H1 (cell line): Measurements from ENCODE around the gene OR6C70.

ENCODE experiments used
- CTCF ChIP-seq, 3 experiments: IDR thresholded peaks; 1 replicate in 2 of 3; 2 replicates in 1 of 3; pipeline versions ENCODE4 v1.5.1 to v1.6.1; 2011; ENCODE audit warnings: low read length in 3 of 3, mild to moderate bottlenecking in 3 of 3, inconsistent platforms in 2 of 3, low read depth in 1 of 3, moderate library complexity in 1 of 3; ENCODE audit not compliant: insufficient read depth in 1 of 3; ENCODE audit errors: control extremely low read depth in 1 of 3
- EGR1 ChIP-seq: IDR thresholded peaks from 2 replicates; pipeline ENCODE4 v1.6.1; 2011; ENCODE audit warnings: low read depth, low read length, borderline replicate concordance
- POLR2A ChIP-seq, 2 experiments: IDR thresholded peaks; 1 replicate in 1 of 2; 2 replicates in 1 of 2; pipeline ENCODE4 v1.6.1; 2011; ENCODE audit warnings: low read depth in 2 of 2, low read length in 2 of 2, mild to moderate bottlenecking in 2 of 2; ENCODE audit errors: control extremely low read depth in 1 of 2
- RNF2 ChIP-seq: fragments of 200-900, 300-1000 bp; sonication (generic); IDR thresholded peaks from 2 replicates; pipeline ENCODE4 v1.7.1; 2016; ENCODE audit warnings: borderline replicate concordance, low read depth, mild to moderate bottlenecking, antibody characterized with exemption, low read length; ENCODE audit not compliant: poor library complexity, severe bottlenecking; ENCODE audit errors: missing control alignments
- SIN3A ChIP-seq, 2 experiments: IDR thresholded peaks in 1 of 2; conservative IDR thresholded peaks in 1 of 2; 2 replicates each; pipeline ENCODE4 v1.6.1; 2011 to 2012; ENCODE audit warnings: low read length in 2 of 2, improper control_type of control experiment in 1 of 2, low read depth in 1 of 2, mild to moderate bottlenecking in 1 of 2

GRCh38 chr12:55472264-55472663 is 2.3 kb upstream of the OR6C70 start:
- TF ChIP-seq CTCF (IDR thresholded peaks at IDR 0.05; ENCODE audit: control extremely low read depth in 1 of 3, insufficient read depth in 1 of 3, low read depth in 1 of 3, low read length in 3 of 3) = no peak
- TF ChIP-seq POLR2A (IDR thresholded peaks at IDR 0.05; ENCODE audit: control extremely low read depth in 1 of 2, low read depth in 2 of 2, low read length in 2 of 2) = no peak
- TF ChIP-seq RNF2 = no peak
- TF ChIP-seq SIN3A (conservative IDR thresholded peaks at IDR 0.05 in 1 of 2, IDR thresholded peaks at IDR 0.05 in 1 of 2; ENCODE audit: low read depth in 1 of 2, low read length in 2 of 2) = no peak
- no peak for TF ChIP-seq EGR1
